GM21367 (cell line): ENCODE data around the gene ARFGEF2.
"Not testable (repeated sequence)": the region's sequence is repeated elsewhere in the genome, so short reads cannot be mapped to it uniquely, and the experiment has no call there.

ENCODE experiments used
- ATAC-seq: cut with Tn5 transposase; IDR thresholded peaks from one replicate; pipeline ENCODE4 v1.9.1; 2021; ENCODE audit not compliant: unreplicated experiment

The ARFGEF2 gene

GRCh38 chr20:48926821-48927220 lies 5.3 kb downstream of the ARFGEF2 start:
- ATAC-seq = no peak

GRCh38 chr20:48928832-48929725 lies 7.6 kb downstream of the ARFGEF2 start:
- ATAC-seq = no peak

GRCh38 chr20:48930035-48930434 lies 8.5 kb downstream of the ARFGEF2 start:
- no peak for ATAC-seq

GRCh38 chr20:48930878-48931277 lies 9.4 kb downstream of the ARFGEF2 start:
- no peak for ATAC-seq

GRCh38 chr20:48931527-48932374 lies 10.2 kb downstream of the ARFGEF2 start:
- no peak for ATAC-seq

- ATAC-seq = no peak
Measured at GRCh38 chr20:48932375-48932941, 10.9 kb downstream of the ARFGEF2 start.

- no peak for ATAC-seq
Measured at GRCh38 chr20:48933017-48933766, 11.7 kb downstream of the ARFGEF2 start.

GRCh38 chr20:48934273-48934877 lies 12.9 kb downstream of the ARFGEF2 start:
- ATAC-seq = not testable (repeated sequence)

GRCh38 chr20:48934966-48935365 lies 13.5 kb downstream of the ARFGEF2 start:
- not testable (repeated sequence) for ATAC-seq

- ATAC-seq = not testable (repeated sequence)
Measured at GRCh38 chr20:48936178-48936577, 14.7 kb downstream of the ARFGEF2 start.

- ATAC-seq = no peak
Measured at GRCh38 chr20:48937674-48938073, 16.2 kb downstream of the ARFGEF2 start.

- no peak for ATAC-seq
Measured at GRCh38 chr20:48938670-48939069, 17.2 kb downstream of the ARFGEF2 start.

- no peak for ATAC-seq
Measured at GRCh38 chr20:48940170-48940569, 18.7 kb downstream of the ARFGEF2 start.

GRCh38 chr20:48941467-48941866 lies 20.0 kb downstream of the ARFGEF2 start:
- no peak for ATAC-seq

GRCh38 chr20:48942730-48943129 lies 21.2 kb downstream of the ARFGEF2 start:
- no peak for ATAC-seq

- no peak for ATAC-seq
Measured at GRCh38 chr20:48944663-48945297, 23.3 kb downstream of the ARFGEF2 start.

GRCh38 chr20:48945840-48946514 lies 24.5 kb downstream of the ARFGEF2 start:
- no peak for ATAC-seq

GRCh38 chr20:48948612-48949011 lies 27.1 kb downstream of the ARFGEF2 start:
- no peak for ATAC-seq
